Measurements from ENCODE around the gene NUDT14. TPM values are rescaled to one million over a fixed set of nuclear protein-coding genes. Genes with fewer than 3 reads are reported as not detected.

NUDT14 gene
- total RNA-seq: 10 to 100 TPM; 13.3 to 29.9 TPM
- 10 to 100 TPM in 1 of 2 donors, 1 to 10 TPM in 1; 6.1 to 10.0 TPM for polyA plus RNA-seq
- long read RNA-seq, donor 1, partial matches to known transcripts: 0 of 4 reads
- long read RNA-seq, donor 1, other reads (novel, unspliced or antisense): 0 of 4 reads
- long read RNA-seq, donor 2, transcript NUDT14-202 (5 exons, 845 nt): major isoform, 5 of 7 reads
- long read RNA-seq, donor 2, partial matches to known transcripts: 0 of 7 reads
- long read RNA-seq, donor 2, other reads (novel, unspliced or antisense): 2 of 7 reads

DNA sequence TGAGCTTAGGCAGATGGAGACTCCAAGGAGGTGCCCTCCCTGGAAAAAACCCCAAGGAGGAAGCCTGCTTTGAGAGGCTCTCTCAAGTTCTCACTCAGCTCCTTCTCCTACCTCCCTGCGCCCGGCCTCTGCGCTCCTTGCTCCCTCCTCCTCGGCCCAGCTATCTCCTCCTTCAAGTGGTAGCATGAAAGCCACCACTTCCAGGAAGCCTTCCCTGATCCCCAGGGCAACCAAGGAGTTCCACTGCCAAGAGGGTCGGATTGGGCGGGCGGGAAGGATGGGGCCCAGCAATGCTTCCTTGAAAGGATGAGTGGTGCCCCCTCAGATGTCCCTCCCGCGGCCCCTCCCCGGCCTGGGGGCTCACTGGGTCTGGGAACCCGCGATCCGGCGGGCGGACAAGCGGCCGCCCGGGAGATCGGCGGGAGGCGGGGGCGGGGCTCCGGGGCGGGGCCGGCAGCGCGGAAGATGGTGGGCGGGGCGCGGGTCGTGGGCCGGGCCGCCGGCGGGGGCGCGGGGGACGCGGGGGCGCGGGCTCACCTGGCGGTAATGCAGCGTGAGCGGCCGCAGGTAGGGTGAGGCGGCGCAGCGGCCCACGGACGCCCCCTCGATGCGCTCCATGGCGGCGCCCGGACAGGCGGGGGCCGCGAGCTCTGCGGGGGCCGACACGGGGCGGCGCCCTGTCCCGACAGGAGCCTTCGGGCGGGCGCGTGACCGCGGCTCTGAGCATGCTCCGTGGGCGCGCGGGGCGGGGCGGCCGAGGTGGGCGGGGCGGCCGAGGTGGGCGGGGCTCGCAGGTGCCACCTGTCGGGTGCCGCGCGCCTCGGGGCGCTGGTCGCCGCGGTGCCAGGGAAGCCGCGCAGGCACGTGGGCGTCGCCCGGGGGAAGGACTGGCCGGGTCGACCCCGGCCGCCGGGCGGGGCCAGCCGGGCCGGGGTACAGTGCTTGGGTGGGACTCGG is at the start of gene NUDT14:
NUDT14 (minus strand) TSS at position 721 of the 957 bp plus-strand sequence; CDS start at position 618, 103 bp downstream.
- DNase-seq (peak; percentile 80 to 87), ATAC-seq (ENCODE audit: low FRiP score) (no peak)
- H3K27me3 ChIP-seq (ENCODE audit: control insufficient read depth in 1 of 2, insufficient read depth in 2 of 2, low read length in 1 of 2): no peaks in the 10 kb centered on the region
- no peak within 1 kb of the TSS for H3K27ac ChIP-seq (ENCODE audit: low read depth in 1 of 2, low read length in 2 of 2)
- H3K4me3 ChIP-seq (ENCODE audit: low read length in 2 of 2): peak within 1 kb of the TSS; percentile 30 to 49
- H3K36me3 ChIP-seq (ENCODE audit: control insufficient read depth in 1 of 2, insufficient read depth in 2 of 2, low read length in 1 of 2): no peaks in the 10 kb centered on the region
- intact Hi-C loops (cut with DNase I): loop anchor here in 1 of 2 donors (5.0 kb wide), 1 partner anchor 89 kb away; no protein-coding TSS in a partner anchor
- H3K9me3 ChIP-seq (ENCODE audit: control insufficient read depth, low read length): no peaks in the 10 kb centered on the region
- 2 to 3% methylated on average over 41 to 105 of the region's 106 CpGs for WGBS, 2 donors
- no peaks in the 10 kb centered on the region for H3K4me1 ChIP-seq (ENCODE audit: control insufficient read depth in 1 of 2, insufficient read depth in 2 of 2, low read length in 2 of 2)

GRCh38 chr14:105229099-105229655 is 48.1 kb upstream of the NUDT14 start:
- WGBS, 2 donors: 92 to 93% methylated on average over 18 of the region's 18 CpGs
- no peak for DNase-seq
- Histone ChIP-seq H3K9me3 (ENCODE audit: control insufficient read depth, low read length) (no peaks in the 10 kb centered on the region), H3K27me3 (ENCODE audit: control insufficient read depth in 1 of 2, insufficient read depth in 2 of 2, low read length in 1 of 2) (no peaks in the 10 kb centered on the region), H3K27ac (ENCODE audit: low read depth in 1 of 2, low read length in 2 of 2) (no peak overlapping the region), H3K4me3 (ENCODE audit: low read length in 2 of 2) (no peak overlapping the region), H3K36me3 (ENCODE audit: control insufficient read depth in 1 of 2, insufficient read depth in 2 of 2, low read length in 1 of 2) (peaks cover 0 to 3% of the 10 kb centered on the region in 2 donors), H3K4me1 (ENCODE audit: control insufficient read depth in 1 of 2, insufficient read depth in 2 of 2, low read length in 2 of 2) (no peaks in the 10 kb centered on the region)
- intact Hi-C loops (cut with DNase I): no loop called here
- ATAC-seq (ENCODE audit: low FRiP score): no peak

GRCh38 chr14:105228562-105228961 is 47.5 kb upstream of the NUDT14 start:
- no peak overlapping the region for H3K4me3 ChIP-seq (ENCODE audit: low read length in 2 of 2)
- H3K27me3 ChIP-seq (ENCODE audit: control insufficient read depth in 1 of 2, insufficient read depth in 2 of 2, low read length in 1 of 2): no peaks in the 10 kb centered on the region
- WGBS, 2 donors: 69 to 71% methylated on average over 17 of the region's 17 CpGs
- peaks cover 0 to 3% of the 10 kb centered on the region in 2 donors for H3K36me3 ChIP-seq (ENCODE audit: control insufficient read depth in 1 of 2, insufficient read depth in 2 of 2, low read length in 1 of 2)
- DNase-seq: no peak
- intact Hi-C loops (cut with DNase I): no loop called here
- no peak for ATAC-seq (ENCODE audit: low FRiP score)
- H3K9me3 ChIP-seq (ENCODE audit: control insufficient read depth, low read length): no peaks in the 10 kb centered on the region
- no peak overlapping the region for H3K27ac ChIP-seq (ENCODE audit: low read depth in 1 of 2, low read length in 2 of 2)
- no peaks in the 10 kb centered on the region for H3K4me1 ChIP-seq (ENCODE audit: control insufficient read depth in 1 of 2, insufficient read depth in 2 of 2, low read length in 2 of 2)

- ATAC-seq (ENCODE audit: low FRiP score) (no peak), DNase-seq (no peak)
- Histone ChIP-seq H3K27ac (ENCODE audit: low read depth in 1 of 2, low read length in 2 of 2) (no peak overlapping the region), H3K4me3 (ENCODE audit: low read length in 2 of 2) (no peak overlapping the region), H3K4me1 (ENCODE audit: control insufficient read depth in 1 of 2, insufficient read depth in 2 of 2, low read length in 2 of 2) (no peaks in the 10 kb centered on the region), H3K9me3 (ENCODE audit: control insufficient read depth, low read length) (no peaks in the 10 kb centered on the region), H3K36me3 (ENCODE audit: control insufficient read depth in 1 of 2, insufficient read depth in 2 of 2, low read length in 1 of 2) (peaks cover 0 to 3% of the 10 kb centered on the region in 2 donors), H3K27me3 (ENCODE audit: control insufficient read depth in 1 of 2, insufficient read depth in 2 of 2, low read length in 1 of 2) (no peaks in the 10 kb centered on the region)
- intact Hi-C loops (cut with DNase I): no loop called here
- WGBS, 2 donors: 98% methylated on average over 12 to 14 of the region's 14 CpGs
Measured at GRCh38 chr14:105227346-105227745, 46.2 kb upstream of the NUDT14 start.

DNA sequence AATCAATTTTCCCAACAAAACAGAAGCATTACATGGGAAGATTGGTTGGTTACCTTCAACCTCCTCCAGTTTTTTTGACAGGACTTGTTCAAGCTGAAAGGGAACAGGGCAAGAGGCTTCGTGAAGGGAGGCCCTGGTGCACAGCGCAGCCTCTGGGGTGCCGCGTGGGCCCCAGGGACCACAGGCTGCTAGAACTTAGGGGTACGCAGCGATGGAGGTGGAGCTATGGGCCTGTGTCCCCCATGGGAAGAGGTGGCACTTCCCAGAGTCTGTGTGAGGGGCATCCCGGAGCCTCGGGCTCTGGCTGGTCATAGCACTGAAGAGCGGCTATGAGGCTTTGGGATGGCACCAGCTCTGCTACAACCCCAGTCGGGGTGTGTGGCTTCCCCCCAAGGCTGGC is 45.1 kb upstream of the NUDT14 start:
- Histone ChIP-seq H3K4me1 (ENCODE audit: control insufficient read depth in 1 of 2, insufficient read depth in 2 of 2, low read length in 2 of 2) (no peaks in the 10 kb centered on the region), H3K27ac (ENCODE audit: low read depth in 1 of 2, low read length in 2 of 2) (no peak overlapping the region), H3K9me3 (ENCODE audit: control insufficient read depth, low read length) (no peaks in the 10 kb centered on the region), H3K27me3 (ENCODE audit: control insufficient read depth in 1 of 2, insufficient read depth in 2 of 2, low read length in 1 of 2) (no peaks in the 10 kb centered on the region), H3K4me3 (ENCODE audit: low read length in 2 of 2) (no peak overlapping the region), H3K36me3 (ENCODE audit: control insufficient read depth in 1 of 2, insufficient read depth in 2 of 2, low read length in 1 of 2) (peaks cover 0 to 3% of the 10 kb centered on the region in 2 donors)
- 98 to 99% methylated on average over 10 of the region's 10 CpGs for WGBS, 2 donors
- ATAC-seq (ENCODE audit: low FRiP score) (peak; percentile 33), DNase-seq (no peak)
- intact Hi-C loops (cut with DNase I): no loop called here

DNA sequence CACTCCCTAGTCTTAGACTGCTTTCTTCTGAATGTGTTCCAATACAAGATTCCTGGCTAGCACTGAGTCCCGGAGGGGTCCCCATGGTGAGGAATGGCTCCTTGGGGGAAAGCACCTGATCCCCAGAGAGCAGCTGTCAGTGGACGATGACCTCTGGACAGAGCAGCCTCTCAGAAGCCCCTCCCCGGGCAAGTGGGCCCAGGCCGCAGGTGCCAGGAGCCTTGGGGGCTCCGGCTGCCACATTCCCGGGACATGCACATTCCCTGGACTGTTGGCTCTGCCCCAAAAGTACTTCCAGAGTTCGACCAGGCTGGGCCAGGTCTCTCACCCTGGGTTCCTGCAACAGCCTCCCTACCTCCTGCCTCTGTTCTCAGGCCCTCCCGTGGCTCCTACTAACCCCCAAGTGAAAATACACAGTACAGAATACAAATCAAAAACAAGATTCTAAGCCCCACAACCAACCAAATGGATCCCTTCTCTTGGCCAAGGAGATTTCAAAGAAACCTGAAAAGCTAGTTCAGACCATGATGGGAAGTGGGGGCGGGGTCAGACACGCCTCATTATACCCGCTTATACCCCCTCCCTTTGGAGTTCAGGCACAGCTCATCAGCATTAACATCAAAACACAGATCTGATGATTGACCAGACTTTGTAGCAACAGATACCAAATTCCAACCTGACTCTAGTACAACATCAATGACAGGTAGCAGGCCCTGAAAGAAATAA is 43.9 kb upstream of the NUDT14 start:
- H3K27ac ChIP-seq (ENCODE audit: low read depth in 1 of 2, low read length in 2 of 2): no peak overlapping the region
- 83 to 86% methylated on average over 11 of the region's 11 CpGs for WGBS, 2 donors
- H3K36me3 ChIP-seq (ENCODE audit: control insufficient read depth in 1 of 2, insufficient read depth in 2 of 2, low read length in 1 of 2): peaks cover 0 to 3% of the 10 kb centered on the region in 2 donors

DNA sequence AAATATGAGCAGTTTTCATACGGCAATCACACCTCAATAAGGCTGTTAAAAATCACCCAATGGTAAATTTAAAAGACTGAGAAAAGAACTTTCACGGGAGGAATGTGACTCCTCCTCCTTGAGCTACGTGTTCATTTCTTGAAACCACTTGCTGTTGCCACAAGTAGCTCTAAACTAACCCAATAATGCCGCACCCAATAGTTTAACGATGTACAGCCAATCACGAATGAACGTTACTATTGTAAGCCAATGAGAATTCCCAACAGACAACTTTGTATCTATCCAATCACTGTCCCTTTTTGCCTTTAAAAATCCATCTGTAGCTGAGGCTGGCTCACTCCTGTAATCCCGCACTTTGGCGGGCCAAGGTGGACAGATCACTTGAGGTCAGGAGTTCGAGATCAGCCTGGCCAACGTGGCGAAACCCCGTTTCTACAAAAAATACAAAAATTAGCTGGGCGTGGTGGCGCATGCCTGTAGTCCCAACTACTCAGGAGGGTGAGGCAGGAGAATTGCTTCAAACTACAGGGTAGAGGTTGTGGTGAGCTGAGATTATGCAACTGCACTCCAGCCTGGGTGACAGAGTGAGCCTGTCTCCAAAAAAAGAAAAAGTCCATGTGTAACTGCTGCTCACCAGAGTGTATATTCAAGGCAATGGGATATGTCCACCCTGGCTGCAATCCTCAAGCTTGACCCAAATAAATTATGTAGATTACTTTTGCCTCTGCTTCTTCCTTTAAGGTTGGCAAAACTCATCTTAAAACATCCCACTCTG is 42.8 kb upstream of the NUDT14 start:
- 92 to 95% methylated on average over 15 of the region's 15 CpGs for WGBS, 2 donors
- Histone ChIP-seq H3K4me3 (ENCODE audit: low read length in 2 of 2) (no peak overlapping the region), H3K9me3 (ENCODE audit: control insufficient read depth, low read length) (no peaks in the 10 kb centered on the region), H3K36me3 (ENCODE audit: control insufficient read depth in 1 of 2, insufficient read depth in 2 of 2, low read length in 1 of 2) (peaks cover 0 to 5% of the 10 kb centered on the region in 2 donors), H3K4me1 (ENCODE audit: control insufficient read depth in 1 of 2, insufficient read depth in 2 of 2, low read length in 2 of 2) (no peaks in the 10 kb centered on the region), H3K27me3 (ENCODE audit: control insufficient read depth in 1 of 2, insufficient read depth in 2 of 2, low read length in 1 of 2) (no peaks in the 10 kb centered on the region), H3K27ac (ENCODE audit: low read depth in 1 of 2, low read length in 2 of 2) (no peak overlapping the region)
- intact Hi-C loops (cut with DNase I): no loop called here
- DNase-seq: no peak
- no peak for ATAC-seq (ENCODE audit: low FRiP score)

More for the DNA sequence above, 43.9 kb upstream of the NUDT14 start:
- Histone ChIP-seq H3K27me3 (ENCODE audit: control insufficient read depth in 1 of 2, insufficient read depth in 2 of 2, low read length in 1 of 2) (no peaks in the 10 kb centered on the region), H3K4me3 (ENCODE audit: low read length in 2 of 2) (no peak overlapping the region), H3K9me3 (ENCODE audit: control insufficient read depth, low read length) (no peaks in the 10 kb centered on the region), H3K4me1 (ENCODE audit: control insufficient read depth in 1 of 2, insufficient read depth in 2 of 2, low read length in 2 of 2) (no peaks in the 10 kb centered on the region)
- ATAC-seq (ENCODE audit: low FRiP score) (no peak), DNase-seq (no peak)
- intact Hi-C loops (cut with DNase I): no loop called here

Data from aorta (tissue), 5 donors.